WTC11 (cell line): ENCODE data around the gene SCOC. TPM values are rescaled to one million over a fixed set of nuclear protein-coding genes. Genes with fewer than 3 reads are reported as not detected.

Experiments
- ATAC-seq: fragments of 200-7000 bp; cut with Tn5 transposase; 2 replicates; pipeline ENCODE4 v1.10.0; 2021; ENCODE audit warnings: mild to moderate bottlenecking, moderate library complexity
- CTCF ChIA-PET: fragments of 300-600 bp; sonication (Branson Sonifier 250); formaldehyde crosslinking; loops from one replicate; lab custom pipeline; 2021; ENCODE audit warnings: antibody characterized with exemption; lab: Charles Lee
- POLR2A ChIA-PET: fragments of 350-600 bp; sonication (Branson Sonifier 250); formaldehyde crosslinking; loops from one replicate; lab custom pipeline; 2021; ENCODE audit warnings: antibody characterized with exemption; lab: Charles Lee
- DNase-seq: peaks from one replicate; pipeline ENCODE4 v3.0.0; 2021; ENCODE audit warnings: low spot score
- H3K27ac Mint-ChIP-seq: 2 replicates; pipeline ENCODE4 v1.8.0; 2021; ENCODE audit warnings: mixed read lengths
- H3K27me3 Mint-ChIP-seq: 2 replicates; pipeline ENCODE4 v1.8.0; 2021; ENCODE audit warnings: low read depth, mild to moderate bottlenecking, moderate library complexity, mixed read lengths
- H3K36me3 Mint-ChIP-seq: 2 replicates; pipeline ENCODE4 v1.8.0; 2021; ENCODE audit warnings: mixed read lengths
- H3K4me1 Mint-ChIP-seq: 2 replicates; pipeline ENCODE4 v1.8.0; 2022; ENCODE audit warnings: mixed read lengths
- H3K4me3 Mint-ChIP-seq: 2 replicates; pipeline ENCODE4 v1.8.0; 2021; ENCODE audit warnings: mild to moderate bottlenecking, moderate library complexity, mixed read lengths
- H3K9me3 Mint-ChIP-seq: 2 replicates; pipeline ENCODE4 v1.8.0; 2021; ENCODE audit warnings: mixed read lengths
- CREM ChIP-seq: sonication (generic); formaldehyde crosslinking; IDR thresholded peaks from 2 replicates; pipeline ENCODE4 v1.8.1; 2022; ENCODE audit warnings: mild to moderate bottlenecking, missing genetic modification reagents, moderate library complexity
- ESRRA ChIP-seq: sonication (generic); formaldehyde crosslinking; IDR thresholded peaks from 2 replicates; pipeline ENCODE4 v1.8.1; 2022; ENCODE audit warnings: mild to moderate bottlenecking, missing genetic modification reagents, borderline replicate concordance
- GABPB1 ChIP-seq: sonication (generic); formaldehyde crosslinking; IDR thresholded peaks from 2 replicates; pipeline ENCODE4 v1.8.1; 2023; ENCODE audit warnings: mild to moderate bottlenecking, missing genetic modification reagents
- MLX ChIP-seq: sonication (generic); formaldehyde crosslinking; IDR thresholded peaks from 2 replicates; pipeline ENCODE4 v1.8.1; 2023; ENCODE audit warnings: mild to moderate bottlenecking, missing genetic modification reagents, moderate library complexity
- NFATC4 ChIP-seq: fragments of 250-450 bp; sonication (Bioruptor Pico); IDR thresholded peaks from 2 replicates; pipeline ENCODE4 v1.9.0; 2021; ENCODE audit warnings: mild to moderate bottlenecking
- NR1H2 ChIP-seq: sonication (generic); formaldehyde crosslinking; IDR thresholded peaks from 2 replicates; pipeline ENCODE4 v1.9.0; 2021; ENCODE audit warnings: mild to moderate bottlenecking, moderate library complexity, missing genetic modification reagents
- PREB ChIP-seq: sonication (generic); formaldehyde crosslinking; IDR thresholded peaks from 2 replicates; pipeline ENCODE4 v1.8.1; 2022; ENCODE audit warnings: mild to moderate bottlenecking, missing genetic modification reagents, moderate library complexity, borderline replicate concordance
- RELA ChIP-seq: sonication (generic); formaldehyde crosslinking; IDR thresholded peaks from 2 replicates; pipeline ENCODE4 v1.8.1; 2022; ENCODE audit warnings: missing genetic modification reagents, mild to moderate bottlenecking, borderline replicate concordance
- TEAD4 ChIP-seq: sonication (generic); formaldehyde crosslinking; IDR thresholded peaks from 2 replicates; pipeline ENCODE4 v1.8.0; 2022; ENCODE audit warnings: mild to moderate bottlenecking, missing genetic modification reagents
- ZBTB43 ChIP-seq: sonication (generic); formaldehyde crosslinking; IDR thresholded peaks from 2 replicates; pipeline ENCODE4 v1.8.1; 2023; ENCODE audit warnings: mild to moderate bottlenecking, missing genetic modification reagents
- ZNF121 ChIP-seq: sonication (generic); formaldehyde crosslinking; IDR thresholded peaks from 2 replicates; pipeline ENCODE4 v1.8.0; 2023; ENCODE audit warnings: missing genetic modification reagents
- ZNF219 ChIP-seq: sonication (generic); formaldehyde crosslinking; IDR thresholded peaks from 2 replicates; pipeline ENCODE4 v1.8.0; 2023; ENCODE audit warnings: missing genetic modification reagents, mild to moderate bottlenecking, borderline replicate concordance
- ZNF263 ChIP-seq: sonication (generic); formaldehyde crosslinking; IDR thresholded peaks from 2 replicates; pipeline ENCODE4 v1.8.1; 2022; ENCODE audit warnings: low read depth, mild to moderate bottlenecking, moderate library complexity, missing genetic modification reagents
- total RNA-seq: library from RNA; stranded (reverse); gene quantifications from 3 replicates; pipeline ENCODE4 v1.2.3, GENCODE V29; 2021
- TF ChIP-seq, protein P1 (sequence below): sonication (generic); formaldehyde crosslinking; IDR thresholded peaks from 2 replicates; pipeline ENCODE4 v1.8.1; 2023; ENCODE audit warnings: mild to moderate bottlenecking, missing genetic modification reagents
- TF ChIP-seq, protein P2 (sequence below): sonication (generic); formaldehyde crosslinking; IDR thresholded peaks from 2 replicates; pipeline ENCODE4 v1.8.0; 2022; ENCODE audit warnings: mild to moderate bottlenecking, missing genetic modification reagents
- TF ChIP-seq, protein P3 (sequence below): sonication (generic); formaldehyde crosslinking; IDR thresholded peaks from 2 replicates; pipeline ENCODE4 v1.8.1; 2022; ENCODE audit warnings: missing genetic modification reagents, borderline replicate concordance
- TF ChIP-seq, protein P4 (sequence below): sonication (generic); formaldehyde crosslinking; IDR thresholded peaks from 2 replicates; pipeline ENCODE4 v1.8.1; 2022; ENCODE audit warnings: low read depth, missing genetic modification reagents, borderline replicate concordance
- TF ChIP-seq, protein P5 (sequence below): sonication (generic); formaldehyde crosslinking; conservative IDR thresholded peaks from 2 replicates; pipeline ENCODE4 v1.8.1; 2022; ENCODE audit warnings: mild to moderate bottlenecking, missing genetic modification reagents

SCOC gene
- total RNA-seq, 1 experiment from 2014 or later = 33.0 TPM

DNA sequence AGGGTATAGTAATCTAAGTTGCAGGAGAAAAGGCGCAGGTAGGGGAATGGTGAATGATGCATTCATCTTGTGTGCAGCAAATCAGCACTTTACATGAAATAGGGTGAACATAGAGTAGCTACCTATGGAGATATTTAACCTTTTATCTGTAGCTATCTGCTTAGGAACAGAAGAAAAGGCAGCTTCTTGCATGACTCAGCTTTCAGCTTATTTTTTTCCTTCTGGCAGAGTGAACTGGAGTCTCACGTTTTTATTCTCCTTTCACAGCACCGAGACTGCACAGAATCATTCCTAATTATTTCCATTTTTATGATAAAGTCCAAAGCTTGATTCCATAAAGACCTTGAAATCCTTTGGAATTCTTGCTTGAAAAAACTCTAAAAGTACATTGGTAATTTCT, 4.8 kb upstream of the SCOC start (continued):
- TF ChIP-seq, protein P1, sequence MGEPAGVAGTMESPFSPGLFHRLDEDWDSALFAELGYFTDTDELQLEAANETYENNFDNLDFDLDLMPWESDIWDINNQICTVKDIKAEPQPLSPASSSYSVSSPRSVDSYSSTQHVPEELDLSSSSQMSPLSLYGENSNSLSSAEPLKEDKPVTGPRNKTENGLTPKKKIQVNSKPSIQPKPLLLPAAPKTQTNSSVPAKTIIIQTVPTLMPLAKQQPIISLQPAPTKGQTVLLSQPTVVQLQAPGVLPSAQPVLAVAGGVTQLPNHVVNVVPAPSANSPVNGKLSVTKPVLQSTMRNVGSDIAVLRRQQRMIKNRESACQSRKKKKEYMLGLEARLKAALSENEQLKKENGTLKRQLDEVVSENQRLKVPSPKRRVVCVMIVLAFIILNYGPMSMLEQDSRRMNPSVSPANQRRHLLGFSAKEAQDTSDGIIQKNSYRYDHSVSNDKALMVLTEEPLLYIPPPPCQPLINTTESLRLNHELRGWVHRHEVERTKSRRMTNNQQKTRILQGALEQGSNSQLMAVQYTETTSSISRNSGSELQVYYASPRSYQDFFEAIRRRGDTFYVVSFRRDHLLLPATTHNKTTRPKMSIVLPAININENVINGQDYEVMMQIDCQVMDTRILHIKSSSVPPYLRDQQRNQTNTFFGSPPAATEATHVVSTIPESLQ = no peak
- no peak for TF ChIP-seq ESRRA (CRISPR knock-in tag)

DNA sequence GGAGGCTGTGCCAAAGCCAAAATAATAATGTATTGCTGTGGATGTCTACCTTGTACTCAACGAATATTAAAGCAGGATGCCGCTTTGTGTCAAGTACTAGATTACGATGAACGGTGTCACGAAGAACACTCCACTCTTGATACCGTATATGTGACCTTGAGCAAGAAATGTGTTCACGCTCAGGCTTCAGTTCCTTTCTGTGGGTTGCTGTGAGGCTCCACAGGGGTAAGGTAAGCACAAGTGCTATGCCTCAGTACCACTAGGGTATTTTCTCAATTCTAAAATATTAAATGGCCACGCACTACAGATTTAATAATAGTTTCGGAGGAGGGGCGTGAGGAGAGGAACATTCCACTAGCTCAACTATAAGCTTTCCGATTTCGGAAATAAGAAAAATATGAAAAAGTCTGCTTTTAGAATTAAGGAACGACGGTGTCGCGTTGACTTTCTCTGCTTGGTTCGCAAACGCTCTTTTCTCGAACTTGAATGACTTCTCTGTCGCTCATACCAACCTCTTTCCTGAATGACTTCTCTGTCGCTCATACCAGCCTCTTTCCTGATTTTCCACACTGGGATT, 607 bp upstream of the SCOC start:
- H3K4me1 Mint-ChIP-seq = peaks cover 22% of the 10 kb centered on the region
- H3K27me3 Mint-ChIP-seq = no peaks in the 10 kb centered on the region
- ChIA-PET POLR2A (interaction anchor here (0.6 to 1.9 kb wide), 13 partner anchors 12 to 384 kb away, joined by 3 to 11 read pairs (median 4); partner anchors contain the start of genes CLGN, ELMOD2, MGAT4D and TBC1D9), CTCF (interaction anchor here (0.6 to 3.3 kb wide), 18 partner anchors 10 to 511 kb away, joined by 3 to 84 read pairs (median 4); partner anchors contain the start of genes CLGN and ELMOD2)
- no peaks in the 10 kb centered on the region for H3K9me3 Mint-ChIP-seq
- no peak for DNase-seq
- H3K27ac Mint-ChIP-seq = no peak overlapping the region
- TF ChIP-seq, protein P2, sequence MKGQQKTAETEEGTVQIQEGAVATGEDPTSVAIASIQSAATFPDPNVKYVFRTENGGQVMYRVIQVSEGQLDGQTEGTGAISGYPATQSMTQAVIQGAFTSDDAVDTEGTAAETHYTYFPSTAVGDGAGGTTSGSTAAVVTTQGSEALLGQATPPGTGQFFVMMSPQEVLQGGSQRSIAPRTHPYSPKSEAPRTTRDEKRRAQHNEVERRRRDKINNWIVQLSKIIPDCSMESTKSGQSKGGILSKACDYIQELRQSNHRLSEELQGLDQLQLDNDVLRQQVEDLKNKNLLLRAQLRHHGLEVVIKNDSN (CRISPR knock-in tag) = no peak
- TF ChIP-seq NFATC4 (CRISPR knock-in tag) = no peak
- no peak for TF ChIP-seq GABPB1 (CRISPR knock-in tag)
- TF ChIP-seq, protein P3, sequence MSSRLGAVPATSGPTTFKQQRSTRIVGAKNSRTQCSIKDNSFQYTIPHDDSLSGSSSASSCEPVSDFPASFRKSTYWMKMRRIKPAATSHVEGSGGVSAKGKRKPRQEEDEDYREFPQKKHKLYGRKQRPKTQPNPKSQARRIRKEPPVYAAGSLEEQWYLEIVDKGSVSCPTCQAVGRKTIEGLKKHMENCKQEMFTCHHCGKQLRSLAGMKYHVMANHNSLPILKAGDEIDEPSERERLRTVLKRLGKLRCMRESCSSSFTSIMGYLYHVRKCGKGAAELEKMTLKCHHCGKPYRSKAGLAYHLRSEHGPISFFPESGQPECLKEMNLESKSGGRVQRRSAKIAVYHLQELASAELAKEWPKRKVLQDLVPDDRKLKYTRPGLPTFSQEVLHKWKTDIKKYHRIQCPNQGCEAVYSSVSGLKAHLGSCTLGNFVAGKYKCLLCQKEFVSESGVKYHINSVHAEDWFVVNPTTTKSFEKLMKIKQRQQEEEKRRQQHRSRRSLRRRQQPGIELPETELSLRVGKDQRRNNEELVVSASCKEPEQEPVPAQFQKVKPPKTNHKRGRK (CRISPR knock-in tag) = no peak
- no peak for TF ChIP-seq ZBTB43
- no peak for TF ChIP-seq RELA (CRISPR knock-in tag)
- TF ChIP-seq ZNF219 (CRISPR knock-in tag) = no peak
- no peak for TF ChIP-seq NR1H2
- TF ChIP-seq PREB (CRISPR knock-in tag) = no peak
- TF ChIP-seq TEAD4 (CRISPR knock-in tag) = no peak
- TF ChIP-seq ZNF121 (CRISPR knock-in tag) = no peak
- no peak for TF ChIP-seq ZNF263 (CRISPR knock-in tag)
- TF ChIP-seq, protein P4, sequence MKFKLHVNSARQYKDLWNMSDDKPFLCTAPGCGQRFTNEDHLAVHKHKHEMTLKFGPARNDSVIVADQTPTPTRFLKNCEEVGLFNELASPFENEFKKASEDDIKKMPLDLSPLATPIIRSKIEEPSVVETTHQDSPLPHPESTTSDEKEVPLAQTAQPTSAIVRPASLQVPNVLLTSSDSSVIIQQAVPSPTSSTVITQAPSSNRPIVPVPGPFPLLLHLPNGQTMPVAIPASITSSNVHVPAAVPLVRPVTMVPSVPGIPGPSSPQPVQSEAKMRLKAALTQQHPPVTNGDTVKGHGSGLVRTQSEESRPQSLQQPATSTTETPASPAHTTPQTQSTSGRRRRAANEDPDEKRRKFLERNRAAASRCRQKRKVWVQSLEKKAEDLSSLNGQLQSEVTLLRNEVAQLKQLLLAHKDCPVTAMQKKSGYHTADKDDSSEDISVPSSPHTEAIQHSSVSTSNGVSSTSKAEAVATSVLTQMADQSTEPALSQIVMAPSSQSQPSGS (CRISPR knock-in tag) = no peak
- TF ChIP-seq CREM (CRISPR knock-in tag) = no peak
- TF ChIP-seq, protein P5, sequence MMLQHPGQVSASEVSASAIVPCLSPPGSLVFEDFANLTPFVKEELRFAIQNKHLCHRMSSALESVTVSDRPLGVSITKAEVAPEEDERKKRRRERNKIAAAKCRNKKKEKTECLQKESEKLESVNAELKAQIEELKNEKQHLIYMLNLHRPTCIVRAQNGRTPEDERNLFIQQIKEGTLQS (CRISPR knock-in tag) = no peak
- no peak for TF ChIP-seq MLX (CRISPR knock-in tag)
- TF ChIP-seq, all 79 proteins: peak for 0
- ATAC-seq = no peak
- H3K36me3 Mint-ChIP-seq = no peaks in the 10 kb centered on the region
- no peak overlapping the region for H3K4me3 Mint-ChIP-seq
